Measurements from ENCODE around the gene C1orf174.

The C1orf174 gene

DNA sequence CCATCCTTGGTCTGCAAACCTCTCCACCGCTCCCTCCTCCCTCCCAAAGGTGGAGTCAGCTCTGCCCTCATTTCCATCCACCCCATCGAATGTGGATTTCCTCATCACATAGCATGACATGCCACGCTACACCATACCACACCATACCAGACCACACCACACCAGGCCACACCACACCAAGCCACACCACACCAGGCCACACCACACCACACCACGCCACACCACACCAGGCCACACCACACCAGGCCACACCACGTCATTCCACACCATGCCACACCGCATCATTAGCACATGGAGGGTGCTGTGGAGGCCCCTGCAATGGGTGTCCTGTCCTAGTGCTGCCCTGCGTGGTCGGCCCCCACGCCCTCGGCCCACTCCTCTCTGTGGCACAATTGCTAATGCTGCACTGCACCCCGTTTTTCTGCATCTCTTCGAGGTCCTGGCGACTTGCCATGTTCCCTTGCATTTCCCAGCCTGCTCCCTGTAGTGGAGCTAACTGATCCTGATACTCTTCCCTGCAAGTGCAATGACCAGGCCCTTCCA lies 31.5 kb downstream of the C1orf174 start:
- Histone ChIP-seq H3K36me3 (ENCODE audit: insufficient read depth, low read length) (no peaks in the 10 kb centered on the region), H2AFZ (ENCODE audit: low read length, unreplicated experiment) (no peak overlapping the region)

DNA sequence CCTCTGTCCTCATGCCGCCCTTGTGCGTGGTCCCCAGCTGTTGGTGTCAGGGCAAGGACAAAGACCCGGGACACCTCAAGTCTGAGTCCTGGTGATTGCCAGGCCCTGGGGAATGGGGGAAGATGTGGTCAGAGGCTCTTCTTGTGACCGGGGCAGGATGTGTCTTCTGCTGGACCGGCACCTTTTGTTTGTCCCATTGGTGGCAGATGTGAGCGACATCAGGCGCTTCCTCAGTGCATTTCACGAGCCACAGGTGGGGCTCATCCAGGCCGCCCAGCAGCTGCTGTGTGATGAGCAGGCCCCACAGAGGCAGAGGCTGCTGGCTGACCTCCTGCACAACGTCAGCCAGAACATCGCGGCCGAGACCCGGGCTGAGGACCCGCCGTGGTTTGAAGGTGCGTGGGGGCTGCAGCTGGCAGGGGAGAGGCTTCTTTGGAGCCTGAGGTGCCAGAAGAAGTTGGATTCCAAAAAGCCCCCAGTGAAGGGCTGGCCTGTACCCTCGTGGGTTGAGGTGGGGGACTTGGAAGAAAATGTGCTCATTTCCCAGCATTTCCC lies 34.4 kb downstream of the C1orf174 start:
- H3K27ac ChIP-seq (ENCODE audit: low read depth, low read length) = no peak overlapping the region
- no peaks in the 10 kb centered on the region for H3K79me2 ChIP-seq (ENCODE audit: control insufficient read depth, insufficient read depth, low read length, unreplicated experiment)
- H3K27me3 ChIP-seq (ENCODE audit: insufficient read depth, low read length) = no peaks in the 10 kb centered on the region
- H2AFZ ChIP-seq (ENCODE audit: low read length, unreplicated experiment) = no peak overlapping the region
- H3K4me3 ChIP-seq (ENCODE audit: low read depth, low read length) = no peak overlapping the region
- no peaks in the 10 kb centered on the region for H3K36me3 ChIP-seq (ENCODE audit: insufficient read depth, low read length)
- no peaks in the 10 kb centered on the region for H3K4me1 ChIP-seq (ENCODE audit: control insufficient read depth, insufficient read depth, low read length, unreplicated experiment)

More for the DNA sequence above, 31.5 kb downstream of the C1orf174 start:
- H3K4me1 ChIP-seq (ENCODE audit: control insufficient read depth, insufficient read depth, low read length, unreplicated experiment) = no peaks in the 10 kb centered on the region
- H3K4me3 ChIP-seq (ENCODE audit: low read depth, low read length) = no peak overlapping the region
- H3K27me3 ChIP-seq (ENCODE audit: insufficient read depth, low read length) = no peaks in the 10 kb centered on the region
- no peak overlapping the region for H3K27ac ChIP-seq (ENCODE audit: low read depth, low read length)
- H3K79me2 ChIP-seq (ENCODE audit: control insufficient read depth, insufficient read depth, low read length, unreplicated experiment) = no peaks in the 10 kb centered on the region

DNA sequence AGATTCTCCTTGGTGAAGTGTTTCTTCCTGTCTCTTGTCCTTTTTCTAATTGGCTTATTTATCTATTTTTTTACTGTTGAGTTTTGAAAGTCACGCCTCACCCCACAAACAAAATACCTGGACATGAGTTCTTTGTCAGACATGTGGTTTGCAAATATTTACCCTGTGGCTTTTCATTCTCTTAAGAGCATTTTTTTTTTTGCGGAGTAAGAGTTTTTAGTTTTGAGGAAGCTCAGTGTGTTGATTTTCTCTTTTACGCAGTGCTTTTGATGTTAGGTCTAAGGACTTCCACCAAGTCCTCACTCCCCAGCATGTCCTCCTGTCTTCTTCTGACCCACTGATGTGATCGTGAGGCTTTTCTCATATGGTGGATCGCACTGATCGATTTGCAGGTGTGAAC lies 35.2 kb downstream of the C1orf174 start:
- H3K4me3 ChIP-seq (ENCODE audit: low read depth, low read length) = no peak overlapping the region
- no peaks in the 10 kb centered on the region for H3K36me3 ChIP-seq (ENCODE audit: insufficient read depth, low read length)
- no peaks in the 10 kb centered on the region for H3K27me3 ChIP-seq (ENCODE audit: insufficient read depth, low read length)
- no peak overlapping the region for H2AFZ ChIP-seq (ENCODE audit: low read length, unreplicated experiment)
- no peaks in the 10 kb centered on the region for H3K4me1 ChIP-seq (ENCODE audit: control insufficient read depth, insufficient read depth, low read length, unreplicated experiment)
- no peaks in the 10 kb centered on the region for H3K79me2 ChIP-seq (ENCODE audit: control insufficient read depth, insufficient read depth, low read length, unreplicated experiment)
- H3K27ac ChIP-seq (ENCODE audit: low read depth, low read length) = no peak overlapping the region

DNA sequence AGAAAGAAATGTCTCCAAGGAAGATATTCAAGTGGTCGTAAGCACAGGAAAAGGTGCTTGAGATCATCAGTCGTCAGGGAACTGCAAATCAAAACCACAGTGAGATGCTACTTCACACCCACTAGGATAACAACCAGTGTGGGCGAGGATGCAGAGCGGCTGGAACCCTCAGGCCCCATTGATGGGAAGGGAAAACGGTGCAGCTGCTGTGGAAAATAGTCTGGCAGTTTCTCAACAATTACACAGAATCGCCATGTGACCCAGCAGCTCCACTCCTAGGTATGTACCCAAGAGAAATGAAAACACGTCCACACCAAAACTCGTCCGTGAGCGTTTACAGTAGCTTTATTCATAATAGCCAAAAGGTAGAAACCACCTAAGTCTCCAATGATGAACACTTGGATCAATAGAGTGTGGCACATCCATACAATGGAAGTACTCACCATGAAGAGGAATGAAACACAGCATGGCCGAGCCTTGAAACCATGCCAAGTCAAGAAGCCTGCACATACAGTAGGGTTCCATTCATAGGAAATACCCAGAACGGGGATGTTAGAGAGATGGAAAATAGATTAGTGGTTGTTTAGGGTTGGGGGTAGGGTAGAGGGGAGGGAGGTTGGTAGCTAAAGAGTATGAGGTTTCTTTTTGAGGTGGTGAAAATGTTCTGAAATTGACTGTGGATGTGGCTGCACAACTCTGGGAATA lies 36.7 kb downstream of the C1orf174 start:
- Histone ChIP-seq H3K4me1 (ENCODE audit: control insufficient read depth, insufficient read depth, low read length, unreplicated experiment) (no peaks in the 10 kb centered on the region), H3K36me3 (ENCODE audit: insufficient read depth, low read length) (no peaks in the 10 kb centered on the region), H3K4me3 (ENCODE audit: low read depth, low read length) (no peak overlapping the region), H3K27me3 (ENCODE audit: insufficient read depth, low read length) (no peaks in the 10 kb centered on the region), H2AFZ (ENCODE audit: low read length, unreplicated experiment) (no peak overlapping the region), H3K79me2 (ENCODE audit: control insufficient read depth, insufficient read depth, low read length, unreplicated experiment) (no peaks in the 10 kb centered on the region), H3K27ac (ENCODE audit: low read depth, low read length) (no peak overlapping the region)

DNA sequence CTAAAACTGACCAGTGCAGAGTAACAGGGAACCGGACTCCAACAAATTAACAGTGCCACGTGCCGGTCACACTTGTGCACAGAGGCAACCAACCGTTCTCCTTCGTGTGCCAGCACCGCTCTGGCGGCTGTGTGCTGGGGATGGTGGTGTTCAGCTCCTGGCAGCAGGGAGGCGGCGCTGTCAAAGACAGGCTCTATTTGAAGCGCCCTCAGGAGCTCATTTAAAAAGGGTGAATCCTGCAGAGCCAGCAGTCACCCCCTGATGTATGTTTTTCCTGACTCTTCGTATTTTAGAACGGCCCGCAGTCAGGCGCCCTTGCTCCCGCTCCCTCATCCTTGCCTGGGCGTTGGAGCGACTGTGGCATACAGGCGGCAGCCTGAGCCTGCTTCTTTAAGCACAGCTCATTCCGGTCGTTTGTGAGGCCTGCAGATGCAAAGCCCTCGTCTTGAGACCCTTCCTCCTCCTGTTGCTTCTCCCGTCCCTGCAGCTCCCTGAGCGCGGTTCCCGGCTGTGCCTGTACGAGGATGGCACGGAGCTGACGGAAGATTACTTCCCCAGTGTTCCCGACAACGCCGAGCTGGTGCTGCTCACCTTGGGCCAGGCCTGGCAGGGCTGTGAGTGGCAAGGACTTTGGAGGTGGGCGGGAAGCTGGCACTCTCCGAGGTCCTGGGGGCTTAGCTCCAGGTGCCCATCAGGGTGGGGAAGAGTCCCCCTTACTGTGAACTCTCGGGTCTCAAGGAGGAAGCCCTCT lies 41.7 kb downstream of the C1orf174 start:
- Histone ChIP-seq H3K4me3 (ENCODE audit: low read depth, low read length) (peak overlapping the region; percentile 93), H3K36me3 (ENCODE audit: insufficient read depth, low read length) (no peaks in the 10 kb centered on the region), H3K4me1 (ENCODE audit: control insufficient read depth, insufficient read depth, low read length, unreplicated experiment) (peaks cover 10% of the 10 kb centered on the region), H2AFZ (ENCODE audit: low read length, unreplicated experiment) (peak overlapping the region; percentile 5), H3K79me2 (ENCODE audit: control insufficient read depth, insufficient read depth, low read length, unreplicated experiment) (peaks cover 16% of the 10 kb centered on the region), H3K27ac (ENCODE audit: low read depth, low read length) (no peak overlapping the region), H3K27me3 (ENCODE audit: insufficient read depth, low read length) (no peaks in the 10 kb centered on the region)

DNA sequence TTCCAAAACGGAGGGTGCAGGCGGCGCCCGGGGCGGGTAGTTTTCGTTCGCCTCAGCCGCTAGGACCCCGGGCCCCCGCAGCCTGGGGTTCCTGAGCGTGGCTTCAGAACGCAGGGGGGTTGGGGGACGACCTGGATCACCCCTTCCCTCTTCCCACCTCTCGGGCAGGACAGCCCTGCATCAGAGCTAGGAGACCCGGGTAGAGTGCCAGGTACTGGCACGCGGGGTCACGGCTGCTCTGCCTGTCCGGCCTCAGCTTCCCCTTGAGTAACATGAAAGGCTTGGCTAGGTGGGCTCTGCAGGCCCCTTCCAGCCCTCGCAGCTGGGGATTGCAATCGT lies 42.3 kb downstream of the C1orf174 start:
- H3K27ac ChIP-seq (ENCODE audit: low read depth, low read length) = no peak overlapping the region
- H3K4me1 ChIP-seq (ENCODE audit: control insufficient read depth, insufficient read depth, low read length, unreplicated experiment) = peaks cover 10% of the 10 kb centered on the region
- peak overlapping the region; percentile 93 for H3K4me3 ChIP-seq (ENCODE audit: low read depth, low read length)
- H2AFZ ChIP-seq (ENCODE audit: low read length, unreplicated experiment) = peak overlapping the region; percentile 95
- H3K36me3 ChIP-seq (ENCODE audit: insufficient read depth, low read length) = no peaks in the 10 kb centered on the region
- peaks cover 20% of the 10 kb centered on the region for H3K79me2 ChIP-seq (ENCODE audit: control insufficient read depth, insufficient read depth, low read length, unreplicated experiment)
- no peaks in the 10 kb centered on the region for H3K27me3 ChIP-seq (ENCODE audit: insufficient read depth, low read length)

DNA sequence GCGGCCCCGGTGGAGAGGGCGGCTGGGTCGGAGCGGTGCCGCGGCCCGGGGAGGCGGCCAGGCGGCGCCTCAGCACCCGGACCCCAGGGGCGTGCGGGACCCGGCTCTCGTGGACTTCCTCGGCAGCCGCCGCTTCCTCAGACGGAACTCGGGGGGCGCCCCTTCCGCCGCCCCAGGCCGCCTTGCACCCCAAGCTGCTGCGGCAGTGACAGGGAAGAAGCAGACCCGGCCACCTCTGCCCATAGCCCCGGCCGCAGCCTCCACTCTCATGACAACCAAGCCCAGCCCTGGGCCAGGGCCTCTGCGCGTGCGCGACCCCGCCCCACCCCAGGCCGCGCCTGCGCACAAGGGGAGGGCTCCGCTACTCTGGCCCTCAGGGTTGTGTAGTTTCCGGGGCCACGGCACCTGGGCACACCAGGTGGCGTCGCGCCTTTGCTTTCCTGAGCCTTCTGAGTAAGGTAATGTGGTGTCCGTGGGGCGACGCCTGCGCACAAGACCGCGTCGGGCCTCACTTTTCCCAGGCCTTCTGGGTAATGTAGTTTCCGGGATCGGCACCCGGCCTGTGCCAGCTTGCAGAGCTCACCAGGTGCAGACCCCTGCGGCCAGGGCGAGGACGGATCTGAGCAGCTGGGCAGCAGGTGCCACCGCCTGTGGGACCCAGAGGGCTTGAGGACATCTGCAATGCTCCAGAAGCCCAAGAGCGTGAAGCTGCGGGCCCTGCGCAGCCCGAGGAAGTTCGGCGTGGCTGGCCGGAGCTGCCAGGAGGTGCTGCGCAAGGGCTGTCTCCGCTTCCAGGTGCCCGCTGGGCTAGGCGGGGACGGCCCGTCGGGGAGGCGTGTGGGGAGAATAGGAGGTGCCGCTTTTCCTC lies 42.9 kb downstream of the C1orf174 start, which contains the start of the genes CEP104 and DFFB:
Gene CEP104 (minus strand): TSS at position 289 of the 868 bp plus-strand sequence. CDS start 4,804 bp downstream, outside the sequence.
Gene DFFB (plus strand): TSS at position 554 of the 868 bp plus-strand sequence. CDS start 128 bp downstream, at position 682.
- Histone ChIP-seq H2AFZ (ENCODE audit: low read length, unreplicated experiment) (peak within 1 kb of the TSS; percentile 95), H3K27ac (ENCODE audit: low read depth, low read length) (no peak within 1 kb of the TSS), H3K36me3 (ENCODE audit: insufficient read depth, low read length) (no peaks in the 10 kb centered on the region), H3K4me3 (ENCODE audit: low read depth, low read length) (peak within 1 kb of the TSS; percentile 93), H3K4me1 (ENCODE audit: control insufficient read depth, insufficient read depth, low read length, unreplicated experiment) (peaks cover 10% of the 10 kb centered on the region), H3K79me2 (ENCODE audit: control insufficient read depth, insufficient read depth, low read length, unreplicated experiment) (peaks cover 22% of the 10 kb centered on the region), H3K27me3 (ENCODE audit: insufficient read depth, low read length) (no peaks in the 10 kb centered on the region)

DNA sequence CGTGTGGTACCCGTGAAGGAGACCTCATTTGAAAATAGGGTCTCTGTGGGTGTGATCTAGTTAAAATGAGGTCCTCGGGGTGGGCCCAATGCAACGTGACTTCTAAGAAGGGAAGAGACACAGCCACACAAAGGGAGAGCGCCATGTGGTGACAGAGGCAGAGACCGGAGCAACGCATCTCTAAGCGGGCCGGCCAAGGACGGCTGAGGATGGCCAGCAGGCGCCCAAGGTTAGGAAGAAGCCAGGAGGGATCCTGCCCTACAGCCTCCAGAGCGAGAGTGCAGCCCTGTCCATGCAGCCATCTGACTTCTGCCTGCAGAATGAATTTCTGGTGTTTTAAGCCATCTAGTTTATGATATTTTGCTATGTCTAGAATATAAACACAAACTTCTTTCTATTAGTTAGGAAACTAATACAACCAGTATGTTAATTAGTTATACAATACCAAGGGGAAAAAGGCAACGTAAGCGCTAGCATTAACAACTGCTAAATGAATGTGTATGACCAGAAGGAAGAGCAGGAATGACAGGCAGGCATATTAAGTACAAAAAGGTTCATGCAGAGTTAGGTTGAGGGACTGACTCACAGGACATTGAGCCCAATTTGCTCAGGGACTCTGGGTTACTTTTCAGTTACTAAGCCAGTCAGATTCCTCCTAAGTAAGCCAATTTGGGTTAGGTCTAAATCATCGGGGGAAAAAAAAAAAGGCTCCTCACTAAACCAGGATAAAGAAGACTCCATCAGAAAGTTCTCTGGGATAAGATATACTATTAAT lies 47.2 kb downstream of the C1orf174 start:
- Histone ChIP-seq H3K79me2 (ENCODE audit: control insufficient read depth, insufficient read depth, low read length, unreplicated experiment) (peaks cover 22% of the 10 kb centered on the region), H3K27ac (ENCODE audit: low read depth, low read length) (no peak overlapping the region)

DNA sequence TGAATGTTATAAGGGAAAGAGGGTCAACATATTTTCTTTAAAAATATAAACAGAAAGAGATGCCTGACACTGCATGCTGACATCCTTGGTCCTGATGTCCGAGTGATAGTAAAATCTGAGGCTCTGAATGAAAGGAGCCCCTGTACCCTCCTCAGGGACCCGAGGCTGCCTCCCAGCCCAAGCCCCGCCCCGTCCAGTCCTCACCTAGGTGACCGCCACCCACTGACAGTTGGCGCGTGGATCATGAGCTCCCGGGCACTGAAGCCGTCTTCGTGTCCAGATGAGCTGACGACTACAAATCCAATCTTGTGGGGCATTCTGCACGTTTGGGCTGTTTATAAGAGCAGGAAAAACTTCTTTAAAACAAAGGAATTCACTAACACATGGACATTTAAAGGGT lies 48.0 kb downstream of the C1orf174 start:
- H3K4me3 ChIP-seq (ENCODE audit: low read depth, low read length) = no peak overlapping the region
- no peaks in the 10 kb centered on the region for H3K36me3 ChIP-seq (ENCODE audit: insufficient read depth, low read length)
- H3K27me3 ChIP-seq (ENCODE audit: insufficient read depth, low read length) = no peaks in the 10 kb centered on the region
- no peak overlapping the region for H3K27ac ChIP-seq (ENCODE audit: low read depth, low read length)
- no peak overlapping the region for H2AFZ ChIP-seq (ENCODE audit: low read length, unreplicated experiment)
- peaks cover 22% of the 10 kb centered on the region for H3K79me2 ChIP-seq (ENCODE audit: control insufficient read depth, insufficient read depth, low read length, unreplicated experiment)
- peaks cover 10% of the 10 kb centered on the region for H3K4me1 ChIP-seq (ENCODE audit: control insufficient read depth, insufficient read depth, low read length, unreplicated experiment)

More for the DNA sequence above, 47.2 kb downstream of the C1orf174 start:
- peaks cover 10% of the 10 kb centered on the region for H3K4me1 ChIP-seq (ENCODE audit: control insufficient read depth, insufficient read depth, low read length, unreplicated experiment)
- H3K27me3 ChIP-seq (ENCODE audit: insufficient read depth, low read length) = no peaks in the 10 kb centered on the region
- no peaks in the 10 kb centered on the region for H3K36me3 ChIP-seq (ENCODE audit: insufficient read depth, low read length)
- H2AFZ ChIP-seq (ENCODE audit: low read length, unreplicated experiment) = no peak overlapping the region
- no peak overlapping the region for H3K4me3 ChIP-seq (ENCODE audit: low read depth, low read length)

Measured in ACC112 (cell line).